Fibroblast of skin of left biceps (primary cell): ENCODE data around the gene RBFOX1.

Experiments used
- DNase-seq, 2 experiments: peaks; one replicate each; pipeline ENCODE4 v3.0.0-alpha.2; 2013; ENCODE audit warnings: low read depth in 2 of 2

The RBFOX1 gene

DNA sequence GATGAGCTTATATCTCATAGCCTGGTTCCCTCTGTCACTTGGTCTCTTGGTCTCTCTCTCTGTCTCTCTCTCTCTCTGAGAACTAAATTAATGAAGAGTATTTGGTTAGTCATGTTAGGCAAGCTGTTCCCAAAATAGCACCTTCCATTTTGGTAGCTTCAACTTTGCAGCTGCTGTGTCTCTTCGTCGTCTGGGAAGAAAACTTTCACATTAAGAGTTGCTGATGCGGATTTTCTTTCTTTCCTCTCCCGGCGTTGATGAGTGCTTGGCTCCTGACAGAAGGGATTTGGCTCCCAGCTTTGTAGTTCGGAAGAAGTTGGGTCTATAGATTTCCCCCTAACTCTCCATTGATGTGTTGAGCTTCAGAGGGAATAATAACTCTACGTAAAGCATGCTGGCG, at the start of gene RBFOX1:
Gene RBFOX1, plus strand, starts transcription at position 235 of the 400 bp plus-strand sequence.
- DNase-seq: no peak

DNA sequence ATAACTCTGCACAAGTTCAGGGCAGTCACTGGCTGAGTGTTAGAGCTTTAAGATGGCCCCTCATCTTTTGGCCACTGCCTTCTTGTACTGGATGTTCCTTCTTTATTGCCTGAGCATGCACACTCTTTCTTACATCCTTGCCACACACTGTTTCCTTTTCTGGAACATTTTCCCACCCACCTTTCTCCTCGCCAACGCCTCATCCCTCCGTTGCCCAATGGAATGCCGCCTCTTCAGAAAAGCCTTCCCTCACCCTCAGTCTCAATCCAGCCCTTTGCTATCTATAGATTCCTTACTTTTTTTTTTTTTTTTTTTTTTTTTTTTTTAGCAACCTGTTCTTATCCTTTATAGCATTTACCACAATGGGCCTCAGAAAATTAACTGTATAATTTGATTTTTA, 47.9 kb upstream of the RBFOX1 start:
- DNase-seq: no peak

DNA sequence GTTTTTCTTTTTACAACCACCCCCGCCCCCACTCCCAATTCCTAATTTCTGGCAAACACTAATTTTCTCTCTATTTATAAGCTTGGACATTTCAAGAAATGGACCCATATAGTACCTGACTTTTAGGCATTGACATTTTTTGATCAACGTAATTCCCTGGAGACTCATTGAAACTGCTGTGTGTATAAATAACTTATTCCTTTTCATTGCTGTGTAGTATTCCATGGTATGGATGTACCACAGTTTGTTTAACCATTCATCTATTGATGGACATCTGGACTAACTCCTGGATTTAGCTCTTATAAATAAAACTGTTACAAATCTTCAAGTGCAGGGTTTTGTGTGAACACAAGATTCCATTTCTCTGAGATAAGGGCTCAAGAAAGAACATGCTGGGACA, 47.1 kb upstream of the RBFOX1 start:
- DNase-seq: no peak

DNA sequence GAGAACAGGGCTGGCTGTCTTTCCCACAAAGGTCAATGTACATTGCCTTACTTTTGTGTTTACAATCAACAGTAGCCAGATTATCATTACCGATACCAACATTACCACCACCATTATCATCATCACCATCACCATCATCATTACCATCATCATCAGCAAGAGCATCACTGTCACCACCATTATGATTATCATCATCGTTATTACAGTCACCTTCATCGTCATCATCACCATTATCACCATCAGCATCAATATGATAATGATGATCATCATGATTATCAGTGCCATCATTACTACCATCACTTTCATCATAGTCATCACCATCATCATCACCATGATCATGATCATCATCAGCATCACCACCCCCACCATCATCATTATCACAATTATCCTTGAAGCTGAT, 43.3 kb upstream of the RBFOX1 start:
- no peak for DNase-seq

DNA sequence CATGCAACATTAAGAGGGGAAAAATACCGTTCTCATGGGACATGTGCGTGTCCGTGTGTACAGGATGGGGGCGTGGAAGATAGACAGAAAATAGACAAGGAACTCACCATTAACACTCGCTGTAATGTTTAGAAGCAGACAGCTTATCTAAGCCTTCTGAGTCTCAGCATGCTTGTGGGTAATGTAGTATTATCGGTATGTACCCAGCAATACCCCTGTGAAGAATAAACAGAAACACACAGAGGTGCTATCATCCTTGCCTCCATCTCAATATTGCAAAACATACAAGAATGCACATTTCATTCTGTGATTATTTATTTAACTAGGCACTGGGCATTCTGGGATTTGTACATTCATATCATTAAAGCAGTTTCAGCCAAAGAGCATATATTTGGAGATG, 42.0 kb upstream of the RBFOX1 start:
- no peak for DNase-seq

DNA sequence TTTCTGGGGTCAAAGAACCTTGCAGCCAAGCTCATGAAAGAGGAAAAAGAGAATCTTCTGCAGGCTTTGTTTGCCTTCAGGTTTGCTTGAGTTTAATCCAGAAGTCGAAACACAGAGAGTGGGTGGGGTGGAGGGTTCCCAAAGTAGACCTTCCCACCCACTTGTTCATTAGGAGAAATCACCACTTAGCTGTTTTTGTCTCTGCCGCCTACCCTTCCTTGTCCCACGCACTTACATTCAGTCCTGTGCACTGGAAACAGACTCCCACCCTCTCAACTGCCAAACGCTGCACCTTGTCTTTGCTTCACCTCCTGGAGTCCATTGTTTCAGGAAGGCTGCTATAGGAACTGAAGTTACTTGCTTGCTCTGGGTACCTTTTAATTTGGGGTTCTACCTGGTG, 38.6 kb upstream of the RBFOX1 start:
- DNase-seq: no peak

DNA sequence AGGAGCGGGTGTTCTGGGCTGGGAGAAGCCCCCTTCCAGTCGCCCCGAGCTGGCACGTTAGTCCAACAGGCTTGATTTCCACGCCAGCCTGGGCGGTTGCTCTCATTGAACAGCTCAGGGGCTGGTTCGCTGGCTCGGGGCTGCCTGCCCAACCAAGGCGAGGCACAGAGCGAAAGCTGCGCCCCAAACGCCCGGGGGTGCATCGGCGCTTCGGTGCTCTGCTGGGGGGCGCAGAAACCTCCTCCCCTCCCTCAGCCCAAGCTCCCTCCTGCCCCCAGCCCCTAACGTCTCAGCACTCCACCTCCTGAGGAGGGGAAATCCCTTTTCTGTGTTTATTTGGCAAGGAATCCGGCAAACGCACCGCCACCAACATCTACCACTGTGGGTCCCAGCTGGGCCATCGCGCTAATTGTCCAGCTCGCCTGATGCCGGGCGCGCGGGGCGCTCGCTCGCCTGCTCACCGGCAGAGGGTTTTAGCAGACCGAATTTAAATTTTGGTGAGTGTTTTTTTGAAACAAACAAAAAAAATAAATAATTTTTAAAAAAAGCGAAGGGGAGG, 29.5 kb upstream of the RBFOX1 start:
- no peak for DNase-seq

DNA sequence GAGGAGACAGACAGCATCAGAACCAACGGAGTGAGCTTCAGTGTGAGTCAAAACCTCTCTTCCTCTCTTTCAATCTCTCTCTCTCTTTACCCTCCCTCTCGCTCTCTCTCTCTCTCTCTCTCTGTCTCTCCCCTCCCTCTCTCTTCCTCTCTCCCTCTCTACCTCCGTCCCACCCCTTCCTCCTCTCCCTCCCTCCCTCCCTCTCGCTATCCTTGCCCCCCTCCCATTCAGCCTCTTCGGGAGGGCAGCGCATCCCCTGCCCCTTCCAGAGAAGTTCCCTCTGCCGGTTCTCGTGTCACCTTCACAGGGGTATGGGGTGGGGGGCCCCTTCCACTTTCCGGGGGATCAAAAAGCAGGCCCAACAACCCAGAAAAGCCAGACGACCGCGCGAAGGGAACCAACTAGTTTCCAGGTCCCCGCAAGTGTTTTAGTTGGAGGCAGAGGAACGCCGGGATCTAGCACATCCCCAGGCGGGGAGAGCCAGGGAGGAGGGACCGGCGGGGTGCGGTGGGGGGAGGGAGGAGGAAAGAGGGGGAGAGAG, 28.9 kb upstream of the RBFOX1 start:
- DNase-seq: no peak

DNA sequence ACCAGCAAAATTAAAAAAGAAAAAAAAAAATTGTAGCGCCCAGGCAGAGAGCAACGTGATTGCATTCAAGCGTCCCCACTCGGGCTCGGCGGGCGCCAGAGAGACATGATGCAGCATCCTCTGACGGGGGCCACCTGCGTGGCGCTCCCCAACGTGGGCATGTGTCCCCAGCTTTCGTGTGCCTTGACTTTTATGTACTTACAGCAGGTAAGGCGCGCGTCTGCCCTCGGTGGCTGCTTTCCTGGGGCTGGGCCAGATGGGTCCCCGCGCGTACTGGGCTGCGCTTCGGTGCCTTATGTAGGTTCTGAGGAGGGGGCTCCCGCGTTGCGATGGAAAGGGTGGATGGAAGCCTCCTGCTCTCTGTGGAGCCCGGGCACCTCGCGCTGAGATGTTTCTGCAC, 28.4 kb upstream of the RBFOX1 start:
- no peak for DNase-seq

DNA sequence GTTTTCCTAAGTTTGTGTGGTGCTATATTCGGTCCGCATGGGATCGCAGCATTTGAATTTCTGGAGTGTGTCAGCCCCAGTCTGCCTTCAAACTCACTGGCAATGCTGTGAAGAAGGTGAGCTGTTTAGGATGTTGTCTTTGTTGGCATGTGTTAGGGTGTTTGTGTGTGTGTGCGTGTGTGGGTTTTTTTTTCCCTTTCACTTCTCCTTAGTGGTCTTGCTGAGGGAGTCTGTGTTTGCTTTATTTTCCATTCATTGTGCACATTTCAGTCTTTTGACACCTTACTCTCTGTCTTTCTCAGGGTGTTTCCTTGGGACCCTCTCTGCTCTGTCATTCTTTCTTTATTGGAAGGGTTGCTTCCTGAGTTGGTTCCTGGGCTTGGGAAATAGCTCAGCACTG, 27.7 kb upstream of the RBFOX1 start:
- DNase-seq: no peak

DNA sequence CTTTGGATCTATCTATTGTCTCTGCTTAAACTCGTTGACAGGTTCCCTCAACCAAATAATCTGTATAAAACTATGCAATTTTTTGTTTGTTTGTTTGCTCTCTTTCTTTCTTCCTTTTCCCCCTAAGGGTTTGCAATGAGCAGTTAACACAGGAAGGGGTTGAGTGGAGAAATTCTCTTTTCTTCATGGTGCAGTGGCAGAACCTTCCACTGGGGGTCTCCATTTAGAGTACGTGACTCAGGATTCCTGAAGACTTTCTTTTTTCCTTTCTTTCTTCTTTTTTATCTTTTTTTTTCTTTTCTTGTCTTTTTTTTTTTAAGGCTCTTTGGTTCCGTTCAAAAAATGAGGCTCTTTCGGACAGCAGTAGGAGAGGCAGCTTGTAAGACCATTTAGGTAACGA, 19.5 kb upstream of the RBFOX1 start:
- DNase-seq: no peak

DNA sequence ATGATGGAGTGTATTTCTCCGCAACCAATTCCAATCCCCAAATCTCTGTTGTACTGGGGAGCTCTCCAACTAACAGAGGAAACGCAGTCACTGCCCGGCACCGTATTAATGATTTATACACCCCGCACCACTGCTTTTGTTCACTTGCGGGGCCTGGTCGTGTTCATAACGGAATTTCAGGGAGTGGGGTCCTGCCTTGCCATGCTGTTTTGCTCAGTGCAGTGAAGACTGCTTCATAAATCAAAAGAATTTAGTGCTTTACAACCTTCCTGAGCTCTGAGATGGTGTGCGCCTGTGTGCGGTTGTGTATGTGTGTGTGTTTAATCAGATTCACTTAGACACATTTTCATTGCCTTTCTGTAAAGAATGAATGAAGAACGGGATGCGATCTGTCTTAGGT, 18.5 kb upstream of the RBFOX1 start:
- DNase-seq: no peak

DNA sequence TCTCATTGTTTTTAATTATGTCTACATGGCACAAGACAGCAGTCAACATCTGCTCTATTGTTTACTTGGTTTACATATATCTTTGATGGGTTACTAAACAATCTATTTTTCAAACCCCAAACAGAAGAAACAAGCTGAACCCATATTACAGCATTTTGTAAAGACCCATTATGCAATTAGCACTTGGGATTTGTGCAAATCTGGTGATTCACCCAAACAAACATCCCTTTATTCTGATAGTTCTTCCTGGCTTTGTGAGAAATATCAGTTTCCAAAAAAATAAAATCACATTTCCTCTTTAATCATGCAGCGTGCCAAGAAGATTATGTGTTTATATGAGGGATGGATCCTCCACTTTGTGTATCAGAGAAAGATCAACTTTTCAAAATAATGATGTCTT, 16.8 kb upstream of the RBFOX1 start:
- DNase-seq: no peak

DNA sequence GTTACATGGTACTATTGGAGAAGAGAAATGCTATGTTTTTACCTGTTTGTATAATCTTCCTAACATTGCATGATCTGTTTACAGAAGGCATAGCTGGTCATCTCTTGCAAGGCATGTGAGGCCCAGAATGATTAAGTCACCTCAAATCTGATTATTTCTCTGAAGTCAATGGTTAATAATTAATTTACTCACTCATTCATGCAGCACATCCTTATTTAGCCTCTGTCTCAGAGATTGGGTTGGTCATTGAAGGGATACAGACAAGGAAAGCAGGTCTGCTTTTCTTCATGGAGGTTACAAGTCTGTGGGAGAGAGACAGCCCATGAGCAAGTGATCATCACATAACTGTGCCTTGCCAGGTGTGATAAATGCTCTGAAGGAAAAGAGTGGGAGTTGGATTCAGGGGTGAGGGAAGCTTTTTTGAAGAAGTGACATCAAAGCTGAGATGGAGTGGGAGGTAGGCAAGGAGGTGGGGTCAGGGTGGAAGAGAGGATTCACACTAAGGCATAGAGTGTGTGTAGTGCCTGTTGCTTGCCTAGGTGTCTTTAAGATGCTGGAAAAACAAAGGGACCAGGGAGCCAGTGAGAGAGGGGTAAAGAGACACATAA, 16.3 kb upstream of the RBFOX1 start:
- DNase-seq: no peak

DNA sequence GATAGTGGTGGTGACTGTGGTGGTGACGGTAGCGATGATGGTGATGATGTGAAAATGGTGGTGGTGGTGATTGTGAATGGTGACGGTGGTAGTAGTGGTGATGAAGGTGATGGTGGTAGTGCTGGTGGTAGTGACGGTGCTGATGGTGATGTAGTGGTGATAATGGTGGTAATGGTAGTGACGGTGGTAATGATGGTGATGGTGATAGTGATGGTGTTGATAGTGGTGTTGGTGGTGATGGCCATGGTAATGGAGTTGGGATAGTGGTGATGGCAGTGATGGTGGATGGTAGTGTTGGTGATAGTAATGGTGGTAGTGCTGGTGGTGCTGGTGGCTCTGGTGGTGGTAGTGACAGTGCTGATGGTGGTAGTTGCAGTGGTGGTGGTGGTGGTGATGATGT, 14.7 kb upstream of the RBFOX1 start:
- DNase-seq: no peak

DNA sequence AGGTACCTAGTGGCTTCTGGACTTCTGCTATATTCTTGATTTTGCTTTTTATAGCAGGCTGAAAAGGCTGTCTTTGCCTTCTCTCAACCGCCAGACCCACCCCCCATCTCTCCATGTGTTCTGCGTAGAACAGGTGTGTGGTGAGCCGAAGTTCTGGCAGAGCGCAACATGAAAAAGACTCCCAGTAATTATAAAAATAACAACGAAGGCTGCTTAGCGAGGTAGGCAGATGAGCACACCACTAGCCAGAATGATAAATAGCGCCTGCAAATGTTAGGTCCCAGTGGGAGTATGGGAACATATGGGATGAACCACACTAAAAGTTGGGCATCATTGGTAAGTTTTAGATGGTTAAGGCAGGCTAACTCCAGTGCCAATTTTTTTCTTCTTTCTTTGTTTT, 14.0 kb upstream of the RBFOX1 start:
- no peak for DNase-seq

DNA sequence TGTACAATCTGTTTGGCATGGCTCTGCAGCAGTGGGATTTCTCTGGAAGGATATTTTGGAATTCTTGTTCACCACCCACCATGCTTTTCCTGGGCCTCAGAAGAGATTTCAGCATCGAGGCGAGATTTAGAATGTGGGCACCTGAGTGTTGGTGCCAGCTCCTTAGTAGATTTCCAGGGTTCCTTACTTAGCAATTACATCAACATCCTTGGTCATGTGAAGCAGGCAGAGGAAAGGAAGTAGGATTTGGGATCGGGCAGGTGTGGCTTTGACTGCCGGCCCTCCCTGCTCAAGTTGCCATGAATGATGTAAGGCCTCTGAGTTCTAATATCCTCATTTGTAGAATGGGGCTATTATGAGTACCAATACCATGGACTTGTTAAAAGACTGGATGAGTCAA, 13.1 kb upstream of the RBFOX1 start:
- no peak for DNase-seq

DNA sequence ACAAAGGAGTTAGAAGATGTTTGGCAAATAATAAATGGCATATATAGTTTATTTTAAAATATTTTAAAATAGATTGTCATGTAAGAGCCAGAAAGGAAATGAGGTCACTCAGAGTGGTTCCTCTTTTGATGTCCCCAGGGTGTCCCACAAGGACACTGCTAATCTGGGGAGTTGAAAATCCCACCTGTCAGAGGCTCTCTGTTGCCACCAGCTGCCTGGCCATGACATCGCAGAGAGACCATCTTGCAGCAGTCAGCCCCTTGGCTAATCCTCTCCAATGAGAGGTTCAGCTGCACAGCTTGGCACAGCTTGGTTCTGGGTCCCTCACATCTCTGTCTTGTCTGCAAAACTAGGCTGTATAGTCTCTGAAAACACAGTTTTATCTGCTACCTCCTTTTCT, 11.0 kb upstream of the RBFOX1 start:
- no peak for DNase-seq

DNA sequence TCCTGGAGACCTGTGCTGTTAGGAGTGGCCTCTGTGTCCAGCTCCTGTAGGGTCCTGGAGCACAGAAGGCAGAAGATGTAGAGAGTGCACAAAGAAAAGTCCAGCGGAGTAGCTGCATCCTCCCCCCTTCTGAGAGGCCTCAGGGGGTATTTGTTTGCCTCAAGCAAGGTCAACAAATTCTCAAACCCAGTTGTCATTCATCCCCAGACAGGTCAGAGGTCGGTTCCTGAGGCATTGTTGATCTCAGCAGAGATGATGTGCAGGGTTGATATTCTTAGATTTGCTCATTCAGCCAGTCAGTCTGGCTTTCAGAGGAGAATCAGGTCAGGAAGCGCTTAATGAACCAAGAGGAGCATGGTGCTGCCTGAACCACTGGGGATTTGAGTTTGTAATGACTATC, 8.3 kb upstream of the RBFOX1 start:
- DNase-seq: no peak

DNA sequence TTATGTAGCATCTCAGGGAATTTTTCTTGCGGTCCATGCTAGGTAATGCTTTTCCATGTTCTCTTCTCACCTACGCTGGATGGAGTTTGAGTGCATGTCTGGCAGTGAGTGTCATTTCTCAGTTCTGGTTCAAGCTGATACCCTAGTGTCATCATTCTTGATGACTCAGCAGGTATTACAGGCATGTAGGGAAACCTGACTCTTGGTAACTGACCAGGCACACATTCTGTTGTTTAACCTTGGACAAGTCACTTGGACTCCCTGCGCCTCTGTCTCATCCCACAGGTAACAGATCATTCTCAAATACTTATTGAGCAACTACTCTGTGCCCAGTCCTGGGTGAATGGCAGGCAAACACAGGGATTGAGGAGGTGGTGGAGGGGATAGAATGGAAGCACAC, 6.8 kb upstream of the RBFOX1 start:
- DNase-seq: no peak

DNA sequence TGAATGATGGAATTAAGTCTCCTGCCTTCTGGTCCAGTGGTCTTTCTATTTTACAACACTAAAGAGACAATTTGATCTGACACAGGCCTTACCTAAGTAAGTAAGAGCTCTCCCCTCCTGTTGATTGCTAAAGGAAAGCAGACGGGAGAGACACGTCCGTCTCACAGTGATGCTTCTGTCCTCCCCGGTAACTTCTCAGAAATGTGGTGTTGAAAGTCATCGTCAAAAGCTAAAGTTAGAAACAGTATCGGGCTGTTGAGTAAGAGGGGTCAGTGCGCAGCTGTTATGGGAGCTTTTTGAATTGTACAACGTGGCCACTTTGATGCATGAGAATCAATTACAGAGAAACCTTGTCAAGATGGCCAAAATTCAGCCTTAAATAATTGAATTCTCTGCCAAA, 1.9 kb upstream of the RBFOX1 start:
- DNase-seq: no peak

DNA sequence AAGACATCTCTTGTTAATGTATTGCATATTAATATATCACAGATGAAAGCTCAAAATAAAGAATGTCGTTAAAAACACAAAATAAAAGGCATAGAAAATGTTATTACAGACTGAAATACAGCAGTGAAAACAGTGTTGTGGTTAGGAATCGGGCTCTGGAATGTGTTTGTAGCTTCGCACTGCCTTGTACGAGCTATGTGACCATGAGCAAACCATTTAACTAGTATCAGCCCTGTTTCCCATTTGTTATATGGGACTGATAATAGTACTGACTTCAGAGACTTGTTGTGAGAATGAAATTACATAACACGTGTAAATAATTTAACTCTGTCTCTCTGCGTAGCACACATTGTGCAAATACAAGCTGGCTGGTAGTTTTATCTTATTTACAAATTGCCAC, 648 bp upstream of the RBFOX1 start:
- no peak for DNase-seq

DNA sequence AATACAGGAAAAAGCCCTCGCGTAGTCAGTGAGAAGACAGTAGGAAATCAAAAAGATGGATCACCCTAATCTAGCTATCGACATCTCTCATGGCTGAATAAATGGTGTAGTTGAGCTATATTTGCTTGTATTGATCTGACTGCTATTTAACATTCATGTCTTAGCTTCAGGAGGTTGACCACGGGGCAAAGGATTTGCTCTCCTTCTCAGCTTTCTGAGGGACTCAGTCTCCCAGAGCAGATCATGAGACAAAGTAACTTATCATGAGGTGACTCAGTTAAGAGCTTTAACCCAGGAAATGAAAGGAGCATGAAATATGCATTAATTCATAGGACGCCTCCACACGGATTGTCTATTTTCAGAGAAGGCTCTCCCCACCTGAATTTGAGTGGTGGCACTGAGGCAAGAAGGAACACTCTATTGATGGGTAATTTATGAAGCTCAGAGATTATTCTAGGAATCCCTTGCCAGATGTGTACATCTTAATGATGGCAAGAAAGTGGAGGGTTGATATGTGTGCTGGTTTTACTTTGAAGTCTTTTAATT, 608 bp downstream of the RBFOX1 start:
- no peak for DNase-seq
